ENCODE measurements around the gene TMEM87A.

The TMEM87A gene

DNA sequence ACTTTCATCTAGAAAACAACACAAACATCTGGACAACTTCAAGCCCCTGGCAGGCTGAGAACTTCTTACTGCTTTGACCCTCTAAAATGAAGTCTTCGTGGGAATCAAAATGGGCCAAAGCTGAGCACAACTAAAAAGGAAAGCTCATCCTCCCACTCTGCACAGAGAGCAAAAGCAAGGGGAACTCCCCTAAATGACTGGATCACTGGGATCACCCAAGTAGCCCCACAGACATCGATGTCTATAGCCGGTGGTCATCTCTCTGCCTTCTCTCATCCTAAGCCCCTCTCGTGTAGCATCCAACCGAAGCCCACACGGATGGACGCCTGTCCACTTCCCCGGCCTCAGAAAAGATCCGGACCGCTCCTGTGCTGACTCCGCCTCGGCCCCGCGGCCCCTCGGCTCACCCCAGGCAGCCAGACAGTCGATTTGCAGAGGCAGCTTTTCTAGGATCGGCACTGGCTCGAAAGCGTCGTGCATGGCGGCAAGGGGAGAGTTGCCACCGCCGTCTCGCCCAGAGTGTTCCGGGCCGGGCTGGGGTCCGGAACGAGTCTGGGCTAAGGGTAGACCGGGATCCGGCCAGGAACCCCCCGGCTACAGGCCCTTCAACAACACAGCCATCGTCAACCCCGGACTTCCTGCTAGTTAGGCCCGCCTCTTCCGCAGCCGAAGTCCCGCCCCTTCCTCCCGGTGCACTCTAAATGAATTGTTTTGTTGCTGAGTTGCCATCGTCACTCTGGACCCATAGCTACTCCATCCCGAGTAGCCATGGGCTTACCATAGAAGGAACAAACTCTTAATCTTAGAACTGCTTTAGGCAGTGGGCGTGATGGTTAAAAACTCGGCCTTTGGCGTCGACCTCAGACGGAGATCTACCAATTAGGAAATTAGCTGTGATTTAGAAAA is 65.3 kb downstream of the TMEM87A start, which contains the start of gene VPS39:
Gene VPS39 (minus strand): TSS at position 631 of the 906 bp plus-strand sequence. CDS start 151 bp downstream, at position 480.
- peak; percentile 65 to 76 (median 70) for DNase-seq (ENCODE audit: low read depth in 3 of 3)

DNA sequence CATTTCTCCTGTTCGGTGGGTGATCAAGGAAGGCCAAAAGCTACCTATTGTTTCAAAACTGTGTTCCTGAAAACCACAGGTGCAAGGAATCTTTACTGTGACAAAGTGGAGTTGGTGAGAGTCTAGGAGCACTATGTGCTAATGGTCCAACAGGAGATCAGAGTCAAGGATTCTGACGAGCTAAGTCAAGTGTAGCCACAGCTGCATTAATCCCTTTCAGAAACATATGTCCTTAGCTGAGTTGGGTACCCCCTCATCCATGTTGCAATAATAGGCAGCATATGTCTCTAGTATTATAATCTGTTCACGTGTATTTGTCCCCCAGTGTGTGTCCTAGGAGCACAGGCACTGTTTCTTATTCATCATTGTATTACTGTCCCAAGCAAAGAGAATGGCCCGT is 66.8 kb downstream of the TMEM87A start:
- DNase-seq (ENCODE audit: low read depth in 3 of 3) = no peak

DNA sequence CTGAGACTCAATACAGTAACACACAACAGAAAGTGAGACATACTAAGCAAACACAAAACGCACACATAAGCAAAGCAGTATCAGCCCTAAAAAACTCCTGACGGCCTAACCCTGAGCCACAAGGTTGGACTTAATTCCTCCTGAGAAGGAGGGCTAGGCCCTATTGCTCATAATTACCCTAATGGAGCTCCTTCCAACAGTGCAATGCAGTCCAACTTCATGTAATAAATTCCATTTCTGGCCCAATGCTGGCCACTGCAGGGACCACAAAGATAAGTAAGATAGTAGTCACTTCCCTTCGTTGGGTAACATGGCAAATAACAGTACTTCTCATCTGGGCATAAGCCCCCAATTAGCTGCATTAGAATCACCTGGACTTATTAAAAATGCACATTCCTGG is 69.3 kb downstream of the TMEM87A start:
- DNase-seq (ENCODE audit: low read depth in 3 of 3) = no peak

DNA sequence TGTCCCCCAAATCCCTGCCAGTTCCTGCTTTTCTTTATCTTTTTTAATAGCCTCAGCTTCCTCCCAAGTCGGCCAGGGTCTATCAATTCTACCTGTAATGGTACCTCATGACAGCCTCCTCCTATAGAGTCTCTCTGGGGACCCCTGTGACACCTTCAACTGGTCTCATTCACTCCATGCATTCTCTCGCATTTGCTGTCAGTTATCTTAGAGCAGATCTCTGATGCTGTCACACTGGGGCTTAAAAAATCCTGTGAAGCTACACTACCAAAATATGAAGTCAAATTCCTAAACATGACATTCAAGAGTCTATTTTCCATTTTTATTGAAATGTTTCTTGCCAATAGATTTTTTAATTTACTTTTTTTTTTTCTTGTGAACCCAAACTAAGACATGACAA is 70.6 kb downstream of the TMEM87A start:
- no peak for DNase-seq (ENCODE audit: low read depth in 3 of 3)

DNA sequence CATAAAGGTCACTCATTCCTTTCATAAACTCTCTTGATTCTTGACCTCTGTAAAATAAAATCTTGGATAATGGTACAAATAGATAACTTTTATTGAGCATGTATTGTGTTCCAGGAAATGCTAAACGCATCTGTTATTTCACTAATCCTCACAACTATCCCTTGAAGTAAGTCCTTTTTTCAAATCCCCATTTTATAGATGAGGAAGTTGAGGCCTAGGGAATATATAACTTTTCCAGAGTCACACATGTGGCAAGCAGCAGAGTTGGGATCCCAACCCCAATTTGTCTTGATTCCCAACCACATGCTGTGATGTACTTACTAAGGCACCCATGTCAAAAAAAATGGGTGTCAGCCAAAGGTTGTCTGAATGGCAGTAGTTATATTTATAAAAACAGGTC is 71.4 kb downstream of the TMEM87A start:
- DNase-seq (ENCODE audit: low read depth in 3 of 3) = no peak

DNA sequence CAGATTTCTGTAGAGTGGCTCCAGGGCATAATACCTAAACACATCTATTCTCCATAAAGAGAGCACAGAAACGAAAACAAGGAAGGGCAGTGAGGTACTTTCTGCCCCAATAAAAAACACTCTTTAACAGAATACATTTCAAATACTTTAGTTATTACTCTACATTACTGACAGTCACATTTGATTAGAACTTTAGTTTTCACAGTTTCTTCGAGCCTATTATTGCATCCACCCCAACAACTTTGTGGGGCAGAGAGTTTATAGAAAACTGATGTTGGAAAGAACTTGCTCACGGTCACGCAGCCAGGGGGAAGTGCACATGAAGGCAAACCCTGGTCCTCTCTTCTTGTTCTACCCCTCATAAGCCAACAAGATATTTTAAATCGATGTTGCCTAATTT is 74.1 kb downstream of the TMEM87A start:
- DNase-seq (ENCODE audit: low read depth in 3 of 3) = no peak

DNA sequence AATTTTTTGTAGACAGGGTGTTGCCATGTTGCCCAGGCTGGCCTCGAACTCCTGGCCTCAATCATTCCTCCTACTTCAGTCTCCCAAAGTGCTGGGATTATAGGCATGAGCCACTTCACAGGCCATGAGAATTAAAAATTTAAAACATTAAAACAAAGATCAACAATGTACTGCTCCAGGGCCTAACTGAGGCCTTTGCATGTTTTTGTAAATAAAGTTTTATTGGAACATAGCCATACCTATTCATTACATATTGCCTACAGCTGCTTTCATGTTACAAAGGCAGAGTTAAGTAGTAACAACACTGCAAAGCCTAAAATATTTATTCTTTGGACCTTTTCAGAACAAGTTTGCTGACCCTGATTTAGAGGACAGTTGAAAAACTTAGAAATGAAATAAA is 74.7 kb downstream of the TMEM87A start:
- no peak for DNase-seq (ENCODE audit: low read depth in 3 of 3)

DNA sequence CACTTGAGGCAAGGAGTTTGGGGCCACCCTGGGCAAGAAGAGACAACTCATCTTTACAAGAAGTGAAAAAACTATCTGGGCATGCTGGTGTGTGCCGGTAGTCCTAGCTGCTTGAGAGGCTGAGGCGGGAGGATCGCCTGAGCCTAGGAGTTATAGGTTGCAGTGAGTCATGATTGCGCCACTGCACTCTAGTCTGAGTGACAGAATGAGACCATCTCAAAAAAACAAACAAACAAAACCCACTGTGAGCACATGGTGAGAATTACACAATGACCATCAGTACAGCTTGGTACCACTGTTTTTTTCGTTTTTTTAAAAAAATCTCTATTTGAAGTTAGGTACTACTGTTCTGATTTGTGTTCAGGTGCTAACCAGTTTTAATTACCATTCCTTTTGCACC is 78.7 kb downstream of the TMEM87A start:
- DNase-seq (ENCODE audit: low read depth in 3 of 3) = no peak

DNA sequence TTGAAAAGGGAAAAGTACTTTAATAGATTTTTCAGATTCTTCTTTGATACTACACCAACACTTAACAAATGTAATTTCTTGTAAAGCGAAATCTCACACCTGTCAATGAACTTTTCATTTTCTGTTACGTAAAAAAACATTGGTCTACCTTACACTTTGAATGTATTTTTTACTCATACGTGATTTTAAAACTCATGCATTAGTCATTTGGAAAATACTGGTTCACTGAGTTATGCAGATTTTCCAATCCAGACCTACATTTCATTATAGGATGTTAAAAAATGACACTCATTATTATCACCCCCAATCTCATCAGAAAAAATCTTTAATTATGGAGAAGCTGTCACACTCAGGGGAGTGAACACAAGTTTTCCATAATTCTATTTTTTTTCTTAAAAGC is 79.8 kb downstream of the TMEM87A start:
- DNase-seq (ENCODE audit: low read depth in 3 of 3) = no peak

DNA sequence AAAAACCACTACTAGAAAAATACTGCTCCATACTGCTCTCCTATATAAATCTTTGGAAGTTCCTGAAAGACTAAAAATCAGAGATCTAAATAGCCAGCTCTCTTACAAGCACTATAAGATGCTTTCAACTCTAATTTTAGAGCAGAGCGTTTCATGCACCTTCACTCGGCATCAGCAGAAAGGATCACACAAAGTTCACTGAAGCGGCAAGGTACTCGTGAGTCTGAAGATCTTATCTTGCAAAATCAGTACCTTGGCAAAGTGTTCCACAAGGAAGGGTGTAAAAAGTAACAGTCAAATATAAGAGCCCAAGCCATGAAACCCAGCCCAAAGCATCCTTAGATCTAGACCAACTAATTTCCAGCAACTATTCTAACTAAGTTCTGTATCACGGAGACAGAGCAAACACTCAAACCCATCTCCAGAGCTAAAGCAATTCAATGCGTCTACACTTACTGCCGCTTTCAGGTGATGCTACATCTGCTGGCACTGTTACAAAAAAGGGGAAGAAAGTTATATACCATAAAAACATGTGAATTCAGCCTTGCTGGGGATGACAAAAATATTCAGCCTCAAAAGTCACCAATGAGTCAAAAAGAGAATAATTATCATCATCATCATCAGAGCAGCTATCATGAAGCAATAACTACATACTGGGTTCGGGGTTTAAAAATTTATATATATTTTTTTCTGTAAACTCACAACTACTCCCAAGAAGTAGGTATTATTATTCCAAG is 81.5 kb downstream of the TMEM87A start:
- DNase-seq (ENCODE audit: low read depth in 3 of 3) = no peak

DNA sequence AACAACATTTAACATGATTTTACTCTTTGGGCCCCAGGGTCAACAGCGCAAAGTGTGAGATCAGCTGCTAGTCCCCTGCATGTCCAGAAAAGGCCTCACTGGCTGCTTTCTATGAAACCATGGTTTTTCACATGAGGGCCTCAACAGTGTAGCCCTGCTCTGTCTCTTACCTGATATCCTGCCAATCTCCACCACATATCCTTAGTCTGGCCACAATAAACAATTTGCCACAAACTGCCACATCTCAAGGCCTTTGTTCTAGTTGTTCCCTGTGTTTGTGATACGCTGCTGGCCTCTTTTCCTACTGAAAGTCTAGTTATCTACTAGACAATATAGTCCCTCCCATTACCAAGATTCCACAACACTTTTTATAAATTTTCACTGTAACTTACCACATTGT is 82.9 kb downstream of the TMEM87A start:
- no peak for DNase-seq (ENCODE audit: low read depth in 3 of 3)

DNA sequence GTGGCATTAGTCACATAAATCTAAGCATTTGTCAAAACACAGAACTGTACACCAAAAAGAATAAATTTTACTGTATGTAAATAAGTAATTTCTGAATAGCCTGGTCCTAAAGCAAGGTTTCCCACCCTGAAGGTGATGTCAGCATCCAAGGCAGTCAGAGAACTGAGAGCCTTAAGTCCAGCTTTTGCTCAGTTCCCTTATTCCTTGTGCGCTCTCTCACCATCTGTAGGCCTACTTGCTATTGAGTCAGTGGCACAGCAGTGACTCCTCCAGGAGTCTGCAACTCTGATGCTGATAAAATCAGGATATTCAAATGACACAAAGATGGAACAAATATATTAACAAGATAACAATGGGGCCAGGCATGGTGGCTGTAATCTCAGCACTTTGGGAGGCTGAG is 87.4 kb downstream of the TMEM87A start:
- DNase-seq (ENCODE audit: low read depth in 3 of 3) = no peak

DNA sequence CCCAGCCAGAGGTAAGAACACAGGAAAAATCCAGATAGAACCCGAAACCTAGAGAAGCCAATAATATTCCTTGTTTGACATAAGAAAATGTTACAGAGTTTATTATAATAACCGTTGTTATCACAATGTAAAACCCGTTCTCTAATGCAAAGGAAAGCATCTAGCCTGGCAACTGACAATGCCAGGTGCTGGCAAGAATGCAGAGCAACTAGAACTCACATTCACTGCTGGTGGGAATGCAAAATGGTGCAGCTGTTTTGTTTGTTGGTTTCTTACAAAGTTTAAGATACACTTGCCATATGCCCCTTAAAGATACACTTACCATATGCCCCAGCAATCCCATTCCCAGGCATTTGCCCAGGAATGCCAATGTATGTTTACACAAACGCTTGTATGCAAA is 88.5 kb downstream of the TMEM87A start:
- no peak for DNase-seq (ENCODE audit: low read depth in 3 of 3)

DNA sequence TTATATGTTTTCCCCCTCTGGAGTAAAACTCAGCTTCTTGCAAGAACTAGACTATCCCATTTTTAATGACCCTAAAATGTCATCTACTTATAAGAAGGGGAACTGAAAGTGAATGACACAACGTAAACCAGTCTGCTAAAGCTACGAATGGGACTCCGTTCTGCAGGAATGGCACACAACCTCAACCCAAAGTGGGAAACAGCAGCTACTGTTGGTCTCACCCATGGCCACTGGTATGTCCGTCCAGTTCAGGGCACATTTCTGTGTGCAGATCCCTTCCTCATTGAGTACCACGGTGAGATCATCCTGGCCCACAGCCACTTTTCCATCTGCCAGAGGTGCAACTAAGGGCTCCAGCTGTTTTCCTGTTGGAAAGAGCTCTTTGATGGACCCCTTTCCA is 88.9 kb downstream of the TMEM87A start:
- DNase-seq (ENCODE audit: low read depth in 3 of 3) = no peak

DNA sequence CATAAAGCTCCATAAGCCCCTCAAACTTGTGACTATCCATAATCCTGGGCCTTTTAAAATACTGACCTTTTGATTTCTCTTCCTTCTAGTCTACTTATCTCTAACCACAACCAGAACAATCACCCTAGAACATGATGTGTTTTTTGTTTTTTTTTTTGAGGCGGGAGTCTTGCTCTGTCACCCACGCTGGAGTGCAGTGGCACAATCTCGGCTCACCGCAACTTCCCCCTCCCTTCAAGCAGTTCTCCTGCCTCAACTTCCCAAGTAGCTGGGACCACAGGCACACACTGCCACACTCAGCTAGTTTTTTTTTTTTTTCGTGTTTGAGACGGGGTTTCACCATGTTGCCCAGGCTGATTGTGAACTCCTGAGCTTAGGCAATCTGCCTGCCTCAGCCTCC is 90.3 kb downstream of the TMEM87A start:
- no peak for DNase-seq (ENCODE audit: low read depth in 3 of 3)

DNA sequence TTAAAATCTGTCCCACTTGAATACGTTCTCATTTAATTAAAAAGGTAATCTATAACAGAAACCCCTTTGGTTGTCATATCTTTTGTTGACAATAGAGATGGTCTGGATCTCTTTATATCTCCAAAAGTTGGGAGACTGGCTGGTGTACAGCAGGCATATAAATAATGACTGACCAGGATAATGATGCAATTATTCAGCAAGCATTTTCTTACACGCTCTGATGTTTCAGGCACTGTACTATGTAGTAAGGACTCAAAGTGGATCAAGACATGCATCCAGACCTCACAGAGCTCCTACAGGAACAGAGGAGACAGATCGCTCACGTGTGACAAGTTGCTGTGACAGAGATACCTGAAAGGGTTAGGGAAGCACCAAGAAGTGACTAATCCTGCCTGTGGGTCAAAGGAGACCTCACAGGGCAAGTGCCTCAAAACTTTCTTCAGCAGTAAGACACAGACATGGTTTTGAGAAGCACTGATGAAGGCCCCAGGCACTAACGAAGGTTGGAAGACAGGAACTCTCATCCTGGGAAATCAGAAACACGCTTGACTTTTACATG is 90.8 kb downstream of the TMEM87A start:
- DNase-seq (ENCODE audit: low read depth in 3 of 3) = no peak

DNA sequence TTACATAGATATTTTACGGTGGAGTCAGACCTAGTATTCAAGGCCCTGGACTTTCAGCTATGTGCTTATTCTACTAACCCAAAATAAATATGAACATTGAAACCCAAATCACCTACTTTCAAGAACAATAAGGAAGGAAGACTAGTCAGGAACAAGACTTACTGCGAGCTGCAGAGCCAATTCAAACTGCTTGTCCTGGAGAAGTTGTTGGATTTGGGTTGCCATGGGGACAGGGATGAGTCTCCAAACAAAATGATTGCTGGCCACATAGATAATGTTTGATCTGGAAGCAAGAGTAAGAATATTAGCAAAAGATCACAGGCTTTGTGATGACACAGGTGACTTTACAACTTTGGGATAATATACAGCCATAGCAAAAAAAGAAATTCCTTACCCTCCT is 95.2 kb downstream of the TMEM87A start:
- no peak for DNase-seq (ENCODE audit: low read depth in 3 of 3)

DNA sequence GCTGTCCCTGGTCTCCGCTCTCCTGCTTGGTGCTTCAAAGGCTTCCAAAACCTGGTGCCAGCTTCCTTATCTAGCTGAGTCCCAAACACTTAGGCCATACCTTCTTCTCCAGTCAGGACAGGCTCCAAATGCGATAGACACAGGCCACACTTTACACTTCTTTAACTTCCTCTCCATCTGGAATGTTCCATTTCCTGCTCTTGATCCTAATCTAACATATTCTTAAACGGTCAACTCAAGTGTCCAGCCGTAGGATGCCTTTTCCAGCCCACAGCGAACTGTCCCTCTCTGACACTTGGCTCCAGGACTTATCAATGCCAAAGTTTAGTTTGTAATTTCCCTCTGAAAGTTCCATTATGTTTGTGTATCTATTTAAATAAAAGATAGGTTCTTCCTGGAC is 97.6 kb downstream of the TMEM87A start:
- no peak for DNase-seq (ENCODE audit: low read depth in 3 of 3)

DNA sequence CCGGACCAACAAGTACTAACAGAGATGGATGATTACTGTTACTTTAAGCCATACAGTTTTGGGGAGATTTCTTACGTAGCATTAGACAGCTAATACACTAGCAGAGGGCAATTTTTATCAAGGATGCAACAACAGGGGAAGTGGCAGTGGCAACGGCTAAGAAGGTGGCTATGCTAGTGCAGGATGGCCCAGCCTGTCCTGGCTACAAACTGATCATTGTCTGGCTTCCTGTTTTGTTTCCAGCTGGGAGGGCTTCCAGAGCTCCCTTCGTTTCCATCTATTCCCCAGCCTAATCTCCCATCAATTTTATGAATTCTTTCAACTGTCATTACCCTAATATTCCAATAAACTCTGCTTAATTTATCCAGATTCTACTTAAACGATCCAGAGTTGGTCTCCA is 100.8 kb downstream of the TMEM87A start:
- no peak for DNase-seq (ENCODE audit: low read depth in 3 of 3)

DNA sequence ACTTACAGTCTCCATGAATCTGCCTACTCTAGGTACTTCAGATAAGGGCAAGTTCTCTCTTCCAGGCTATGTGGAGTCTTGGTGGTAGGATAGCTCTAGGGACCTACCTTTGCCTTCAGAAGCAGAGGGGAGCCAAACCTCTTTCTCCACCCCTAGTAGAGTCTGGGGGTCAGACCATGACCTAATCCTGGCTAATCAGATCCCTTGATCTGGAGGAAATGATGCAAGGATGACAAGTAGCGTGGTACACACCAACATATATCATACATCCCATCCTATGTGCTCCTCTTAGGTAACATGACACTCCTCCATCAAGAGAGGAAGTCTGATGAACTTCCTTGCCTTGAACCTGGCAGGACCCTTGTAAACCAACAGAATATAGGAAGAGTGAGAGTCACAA is 101.4 kb downstream of the TMEM87A start:
- DNase-seq (ENCODE audit: low read depth in 3 of 3) = no peak

DNA sequence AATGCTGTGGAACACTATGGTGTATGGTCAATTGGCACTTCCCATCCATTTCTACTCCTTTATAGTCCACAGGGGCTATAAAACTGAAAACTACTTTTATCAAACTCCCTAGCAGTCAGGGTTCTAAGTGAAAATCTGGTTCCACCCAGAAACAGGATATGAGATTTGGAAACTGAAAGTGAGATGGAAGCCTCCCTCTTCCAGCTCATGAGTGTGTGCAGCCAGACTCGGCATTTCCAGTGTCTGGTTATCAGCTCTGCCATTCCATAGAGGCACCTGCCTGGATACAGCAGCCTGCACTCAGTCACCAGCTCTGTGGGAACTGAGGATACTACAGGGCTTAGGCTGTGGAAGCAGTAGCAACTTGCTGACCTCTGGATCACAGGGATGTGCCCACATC is 102.1 kb downstream of the TMEM87A start:
- no peak for DNase-seq (ENCODE audit: low read depth in 3 of 3)

DNA sequence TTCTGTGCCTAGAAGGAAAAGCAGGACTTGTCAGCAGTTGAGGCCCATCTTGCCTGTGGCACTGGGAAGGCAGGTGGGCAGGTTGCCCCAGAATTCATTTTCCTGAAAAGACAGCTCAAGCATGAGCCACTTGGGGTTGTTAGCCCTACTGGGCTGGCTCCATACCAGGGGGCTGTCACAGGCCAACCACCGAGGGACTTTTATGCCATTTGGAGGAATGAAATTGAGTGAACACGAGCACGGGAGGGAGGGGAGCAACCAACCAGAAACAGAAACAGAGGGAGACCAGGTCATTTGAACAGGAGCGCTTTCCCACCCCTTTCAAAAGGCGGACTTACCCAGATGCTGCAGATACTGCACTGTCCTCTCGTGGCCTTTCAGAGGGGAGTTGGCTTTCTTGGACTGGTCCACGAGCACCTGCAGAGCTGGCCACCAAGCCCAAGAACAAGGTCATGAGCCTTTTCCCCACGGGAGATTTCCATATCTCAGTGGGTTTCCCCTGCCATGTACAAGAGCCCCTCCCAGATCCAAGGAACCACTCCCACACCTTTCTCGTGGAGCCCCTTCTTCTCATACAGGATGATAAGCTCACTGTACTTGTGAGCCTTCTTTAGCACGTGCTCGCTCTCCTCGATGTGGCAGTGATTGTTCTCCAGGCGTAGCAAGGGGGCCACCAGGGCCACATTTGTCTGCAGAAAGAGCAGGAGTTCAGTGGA is 106.8 kb downstream of the TMEM87A start:
- DNase-seq (ENCODE audit: low read depth in 3 of 3) = no peak
